ENCODE data around the gene VAV1. TPM values are rescaled to one million over a fixed set of nuclear protein-coding genes. Genes with fewer than 3 reads are reported as not detected.

Gene VAV1
- total and polyA plus RNA-seq, 9 of the 15 experiments (the other 6 are each of a cell fraction or from before 2014, with no cell fraction given): 0.46 to 20.1 (median 11.1) TPM

GRCh38 chr19:6768236-6768785 is 4.2 kb upstream of the VAV1 start:
- ChIA-PET CTCF (ENCODE audit: low intra/inter-chr PET ratio) (no interaction called here), POLR2A (no interaction called here)
- WGBS (ENCODE audit: insufficient coverage, low coverage, missing lambda C conversion rate): 65% methylated on average over 8 of the region's 8 CpGs
- no peaks in the 10 kb centered on the region for H3K27me3 ChIP-seq (ENCODE audit: control insufficient read depth in 2 of 2, insufficient read depth in 2 of 2, low read length in 2 of 2)
- H3K4me1 ChIP-seq (replicated peaks in 1 of 2; ENCODE audit: control insufficient read depth in 2 of 2, insufficient read depth in 2 of 2, low read length in 2 of 2): peaks cover 9 to 36% of the 10 kb centered on the region in 2 experiments
- peak overlapping the region; percentile 91 for H3K4me2 ChIP-seq (ENCODE audit: insufficient read depth, low read length)
- 0 out of 2 replicates have a peak, but pooled peaks have one; percentile 4 for TF ChIP-seq HDAC2 (IDR thresholded peaks at IDR 0.05)
- no peak for TF ChIP-seq MAX (CRISPR knock-in tag; IDR thresholded peaks at IDR 0.05)
- peak; percentile 94 for TF ChIP-seq ZNF121 (CRISPR knock-in tag; conservative IDR thresholded peaks at IDR 0.05)
- peak; percentile 5; the same call in 1 of the 2 replicates for TF ChIP-seq BCOR (IDR thresholded peaks at IDR 0.05)
- no peak for TF ChIP-seq ATF1 (CRISPR knock-in tag; IDR thresholded peaks at IDR 0.05)
- peak; percentile 61; the same call in 1 of the 2 replicates for TF ChIP-seq ATF1 (tag; IDR thresholded peaks at IDR 0.05)
- peaks cover 4% of the 10 kb centered on the region for H3K9me1 ChIP-seq (ENCODE audit: control insufficient read depth, insufficient read depth, low read length)
- no peaks in the 10 kb centered on the region for H3K36me3 ChIP-seq (ENCODE audit: control insufficient read depth, insufficient read depth, low read length)
- H3K27ac ChIP-seq (ENCODE audit: extremely low read depth, low read depth, low read length): no peak overlapping the region
- H4K20me1 ChIP-seq (replicated peaks; ENCODE audit: control insufficient read depth, insufficient read depth, low read length): no peaks in the 10 kb centered on the region
- H2AFZ ChIP-seq (ENCODE audit: low read depth, low read length): peak overlapping the region; percentile 95
- ATAC-seq: no peak
- peak overlapping the region in 1 of 2 experiments; percentile 81; a peak in 1 of 4 replicates for H3K9ac ChIP-seq (ENCODE audit: insufficient read depth in 1 of 2, low read depth in 2 of 2, low read length in 2 of 2)
- FAIRE-seq: no peak
- intact Hi-C loops (cut with micrococcal nuclease) (loop anchor here (10.0 kb wide), 1 partner anchor 96 kb away; no protein-coding TSS in a partner anchor), in situ Hi-C loops (cut with MboI) (no loop called here)
- H3K9me3 ChIP-seq (replicated peaks; ENCODE audit: control insufficient read depth, insufficient read depth, low read depth, low read length): no peaks in the 10 kb centered on the region
- peaks cover 20% of the 10 kb centered on the region for H3K79me2 ChIP-seq (ENCODE audit: control insufficient read depth, insufficient read depth, low read length)
- H3K4me3 ChIP-seq: no peak overlapping the region
- DNase-seq (ENCODE audit: extremely low read depth in 1 of 4, low spot score in 3 of 4): no peak
- BruUV-seq (replicated peaks): no TSS peak

Measured in K562 (cell line).